ACC112 (cell line): ENCODE measurements around the gene CRX.
A peak's percentile ranks its signal among the peaks of the same experiment; 100 is the strongest.
"Not testable (repeated sequence)": the region's sequence is repeated elsewhere in the genome, so short reads cannot be mapped to it uniquely, and the experiment has no call there.

Source experiments
- H2AFZ ChIP-seq: fragments of 200-600 bp; sonication (generic); one replicate; pipeline ENCODE4 v1.6.0; 2017; ENCODE audit warnings: antibody characterized with exemption, low read length; ENCODE audit not compliant: unreplicated experiment
- H3K27ac ChIP-seq: fragments of 200-600 bp; sonication (generic); 2 replicates; pipeline ENCODE4 v1.5.1; 2014; ENCODE audit warnings: low read depth, mild to moderate bottlenecking, antibody characterized with exemption, low read length, moderate library complexity
- H3K27me3 ChIP-seq: fragments of 200-600 bp; sonication (generic); 2 replicates; pipeline ENCODE4 v1.6.1; 2014; ENCODE audit warnings: mild to moderate bottlenecking, antibody characterized with exemption, low read length, moderate library complexity, mixed read lengths; ENCODE audit not compliant: insufficient read depth
- H3K36me3 ChIP-seq: fragments of 200-600 bp; sonication (generic); 2 replicates; pipeline ENCODE4 v1.6.1; 2016; ENCODE audit warnings: mild to moderate bottlenecking, antibody characterized with exemption, low read length, moderate library complexity, mixed read lengths; ENCODE audit not compliant: insufficient read depth
- H3K4me1 ChIP-seq: fragments of 200-600 bp; sonication (generic); one replicate; pipeline ENCODE4 v1.6.1; 2016; ENCODE audit warnings: low read length, mixed read lengths; ENCODE audit not compliant: insufficient read depth, unreplicated experiment, control insufficient read depth
- H3K4me3 ChIP-seq: fragments of 200-600 bp; sonication (generic); 2 replicates; pipeline ENCODE4 v1.5.1; 2014; ENCODE audit warnings: mild to moderate bottlenecking, low read depth, low read length
- H3K79me2 ChIP-seq: fragments of 200-600 bp; sonication (generic); one replicate; pipeline ENCODE4 v1.6.0; 2016; ENCODE audit warnings: low read length; ENCODE audit not compliant: control insufficient read depth, unreplicated experiment, insufficient read depth

CRX gene

GRCh38 chr19:47821460-47822020 is at the start of gene CRX:
Gene CRX, plus strand, starts transcription at chr19:47821937. Its CDS starts 12,507 bp downstream, at chr19:47834444.
- Histone ChIP-seq H3K4me3 (no peak within 1 kb of the TSS), H2AFZ (no peak within 1 kb of the TSS), H3K4me1 (no peaks in the 10 kb centered on the region), H3K79me2 (no peaks in the 10 kb centered on the region), H3K27me3 (peaks cover 24% of the 10 kb centered on the region; the same call in 1 of the 2 replicates), H3K36me3 (no peaks in the 10 kb centered on the region), H3K27ac (no peak within 1 kb of the TSS)

DNA sequence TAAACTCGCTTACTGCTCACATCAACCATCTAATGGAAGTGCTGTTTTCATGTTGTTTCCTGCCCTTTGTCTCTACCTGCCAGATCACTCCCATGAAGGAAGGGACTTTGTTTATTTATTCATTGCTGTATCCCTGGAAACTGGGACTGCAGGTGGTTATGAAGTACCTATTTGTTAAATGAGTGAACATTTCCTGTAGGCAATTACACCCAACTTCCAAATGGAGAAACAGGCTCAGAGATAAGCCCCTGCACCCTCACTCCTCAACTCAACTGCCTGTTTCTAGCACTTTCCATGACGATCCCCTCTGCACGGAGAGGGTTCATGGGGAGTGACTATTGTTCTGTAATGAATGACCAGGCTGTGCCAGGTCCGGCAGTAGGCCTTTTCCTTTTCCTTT is 45.2 kb upstream of the CRX start:
- Histone ChIP-seq H3K4me3 (no peak overlapping the region), H2AFZ (no peak overlapping the region), H3K27me3 (no peaks in the 10 kb centered on the region), H3K4me1 (peaks cover 4% of the 10 kb centered on the region), H3K36me3 (no peaks in the 10 kb centered on the region), H3K27ac (no peak overlapping the region), H3K79me2 (peaks cover 20% of the 10 kb centered on the region)

DNA sequence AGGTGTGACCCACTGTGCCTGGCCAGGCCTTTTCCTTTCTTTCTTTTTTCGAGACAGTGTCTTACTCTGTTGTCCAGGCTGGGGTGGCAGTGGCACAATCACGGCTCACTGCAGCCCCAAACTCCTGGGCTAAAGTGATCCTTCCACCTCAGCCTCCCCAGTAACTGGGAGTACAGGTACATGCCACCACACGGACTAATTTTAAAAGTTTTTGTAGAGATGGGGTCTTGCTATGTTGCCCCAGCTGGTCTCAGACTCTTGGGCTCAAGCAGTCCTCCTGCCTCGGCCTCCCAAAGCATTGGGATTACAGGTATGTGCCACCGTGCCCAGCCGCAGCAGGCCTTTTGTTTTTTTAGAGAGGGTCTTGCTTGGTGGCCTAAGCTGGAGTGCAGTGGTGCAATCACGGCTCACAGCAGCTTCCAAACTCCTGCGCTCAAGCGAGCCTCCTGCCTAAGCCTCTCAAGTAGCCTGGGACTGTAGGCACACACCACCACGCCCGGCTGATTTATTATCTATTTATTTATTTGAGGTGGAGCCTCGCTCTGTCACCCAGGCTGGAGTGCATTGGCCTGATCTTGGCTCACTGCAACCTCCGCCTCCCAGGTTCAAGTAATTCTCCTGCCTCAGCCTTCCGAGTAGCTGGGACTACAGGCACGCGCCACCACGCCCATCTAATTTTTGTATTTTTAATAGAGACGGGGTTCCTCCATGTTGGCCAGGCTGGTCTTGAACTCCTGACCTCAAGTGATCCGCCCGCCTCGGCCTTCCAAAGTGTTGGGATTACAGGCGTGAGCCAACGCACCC is 44.3 kb upstream of the CRX start:
- Histone ChIP-seq H2AFZ (peak overlapping the region; percentile 91), H3K79me2 (peaks cover 20% of the 10 kb centered on the region), H3K4me3 (peak overlapping the region; percentile 97)
- not testable (repeated sequence) for H3K27ac ChIP-seq, H3K4me1 ChIP-seq, H3K36me3 ChIP-seq, H3K27me3 ChIP-seq

DNA sequence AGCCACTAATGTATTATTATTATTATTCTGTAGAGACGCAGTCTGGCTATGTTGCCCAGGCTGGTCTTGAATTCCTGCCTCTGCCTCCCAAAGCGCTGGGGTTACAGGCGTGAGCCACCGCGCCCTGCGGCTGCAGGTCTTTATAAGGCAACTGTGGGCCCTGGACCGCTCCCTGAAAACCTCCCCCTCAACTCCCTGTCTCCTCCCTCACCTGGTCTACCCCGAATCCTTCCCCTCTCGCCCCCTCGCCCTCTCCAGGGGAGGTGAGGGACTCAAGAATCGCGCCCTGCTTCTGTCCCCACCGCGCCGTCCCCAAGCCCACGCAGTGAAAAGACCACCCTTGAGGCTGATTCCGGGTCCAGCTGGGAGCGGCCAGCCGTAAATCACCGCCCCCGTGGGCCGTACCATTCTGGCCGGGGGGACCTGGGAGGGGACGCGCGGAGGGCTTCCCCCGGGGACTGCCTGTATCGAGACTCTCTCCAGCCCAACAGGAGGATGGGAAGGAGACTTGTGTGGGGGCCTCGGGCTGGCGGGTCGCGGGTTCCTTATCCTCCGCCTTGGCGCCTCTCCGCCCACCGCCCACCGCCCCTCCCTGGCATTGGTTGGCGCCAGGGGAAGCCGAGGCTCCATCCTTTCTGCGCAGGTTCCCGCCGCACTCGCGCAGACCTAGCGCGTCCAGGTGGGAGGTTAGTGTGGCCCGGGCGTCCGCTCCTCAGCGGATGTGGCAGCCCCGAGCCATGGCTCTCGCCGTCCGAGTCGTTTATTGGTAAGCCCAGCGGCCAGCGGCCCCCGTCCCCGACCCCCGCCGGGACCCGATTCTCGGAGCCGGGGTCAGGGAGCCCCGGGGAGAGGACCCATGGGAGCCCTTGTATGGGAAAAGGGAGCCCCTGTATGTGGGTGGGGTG is 43.4 kb upstream of the CRX start, which contains the start of gene SELENOW:
SELENOW (plus strand) TSS at position 655 of the 905 bp plus-strand sequence; CDS start at position 738, 83 bp downstream.
- Histone ChIP-seq H3K79me2 (peaks cover 20% of the 10 kb centered on the region), H3K4me1 (peaks cover 4% of the 10 kb centered on the region), H2AFZ (peak within 1 kb of the TSS; percentile 91), H3K36me3 (no peaks in the 10 kb centered on the region), H3K27me3 (no peaks in the 10 kb centered on the region), H3K4me3 (peak within 1 kb of the TSS; percentile 97), H3K27ac (peak within 1 kb of the TSS; percentile 68)

GRCh38 chr19:47778954-47779351 is 42.8 kb upstream of the CRX start:
- H3K4me3 ChIP-seq: peak overlapping the region; percentile 97
- no peak overlapping the region for H2AFZ ChIP-seq
- H3K79me2 ChIP-seq: peaks cover 20% of the 10 kb centered on the region
- H3K27me3 ChIP-seq: no peaks in the 10 kb centered on the region
- no peaks in the 10 kb centered on the region for H3K36me3 ChIP-seq
- H3K4me1 ChIP-seq: peaks cover 4% of the 10 kb centered on the region
- H3K27ac ChIP-seq: no peak overlapping the region

- no peak overlapping the region for H2AFZ ChIP-seq
- peaks cover 20% of the 10 kb centered on the region for H3K79me2 ChIP-seq
- H3K27me3 ChIP-seq: no peaks in the 10 kb centered on the region
- no peak overlapping the region for H3K27ac ChIP-seq
- no peaks in the 10 kb centered on the region for H3K36me3 ChIP-seq
- peak overlapping the region; percentile 97 for H3K4me3 ChIP-seq
- peaks cover 4% of the 10 kb centered on the region for H3K4me1 ChIP-seq
These were observed 42.1 kb upstream of the CRX start for GRCh38 chr19:47779524-47780214.

DNA sequence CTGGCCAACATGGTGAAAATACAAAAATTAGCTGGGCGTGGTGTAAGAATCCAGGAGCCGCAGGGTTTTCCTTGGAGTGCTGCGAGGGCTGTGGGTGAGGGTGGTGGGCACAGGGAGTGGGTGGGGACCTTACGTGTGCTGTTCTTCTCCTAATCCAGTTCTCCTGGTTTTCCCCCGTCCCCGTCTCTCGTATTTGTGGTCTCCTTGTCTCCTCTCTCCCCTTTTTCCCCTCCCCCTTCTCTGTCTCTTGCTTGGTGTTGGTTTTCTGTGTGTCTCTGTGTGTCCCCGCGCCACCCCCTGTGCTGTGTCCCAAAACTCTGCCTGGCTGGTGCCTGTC is 41.6 kb upstream of the CRX start:
- H3K4me3 ChIP-seq: peak overlapping the region; percentile 97
- peaks cover 4% of the 10 kb centered on the region for H3K4me1 ChIP-seq
- no peak overlapping the region for H3K27ac ChIP-seq
- no peaks in the 10 kb centered on the region for H3K36me3 ChIP-seq
- H3K27me3 ChIP-seq: no peaks in the 10 kb centered on the region
- no peak overlapping the region for H2AFZ ChIP-seq
- H3K79me2 ChIP-seq: peaks cover 20% of the 10 kb centered on the region

DNA sequence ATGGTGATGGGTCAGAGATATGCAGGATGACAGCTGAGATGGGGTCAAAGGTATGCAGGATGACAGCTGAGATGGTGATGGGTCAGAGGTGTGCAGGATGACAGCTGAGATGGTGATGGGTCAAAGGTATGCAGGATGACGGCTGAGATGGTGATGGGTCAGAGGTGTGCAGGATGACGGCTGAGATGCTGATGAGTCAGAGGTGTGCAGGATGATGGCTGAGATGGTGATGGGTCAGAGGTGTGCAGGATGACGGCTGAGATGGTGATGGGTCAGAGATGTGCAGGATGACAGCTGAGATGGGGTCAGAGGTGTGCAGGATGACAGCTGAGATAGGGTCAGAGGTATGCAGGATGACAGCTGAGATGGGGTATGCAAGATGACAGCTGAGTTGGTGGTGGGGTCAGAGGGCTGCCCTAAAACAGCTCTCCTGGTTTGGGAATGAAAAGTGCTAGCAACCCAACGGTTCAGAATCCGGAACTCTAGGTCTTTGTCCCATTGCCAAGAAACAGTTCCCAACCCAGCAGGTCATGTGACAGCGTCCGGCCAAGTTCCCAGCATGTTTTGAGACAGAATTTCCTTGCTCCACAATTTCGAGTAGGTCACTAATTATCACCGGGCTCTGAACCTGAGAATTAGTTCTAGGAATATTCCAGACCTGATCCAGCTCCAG is 40.0 kb upstream of the CRX start:
- H3K79me2 ChIP-seq: peaks cover 20% of the 10 kb centered on the region
- no peak overlapping the region for H2AFZ ChIP-seq
- H3K36me3 ChIP-seq: no peaks in the 10 kb centered on the region
- peaks cover 4% of the 10 kb centered on the region for H3K4me1 ChIP-seq
- H3K4me3 ChIP-seq: no peak overlapping the region
- no peaks in the 10 kb centered on the region for H3K27me3 ChIP-seq
- no peak overlapping the region for H3K27ac ChIP-seq

DNA sequence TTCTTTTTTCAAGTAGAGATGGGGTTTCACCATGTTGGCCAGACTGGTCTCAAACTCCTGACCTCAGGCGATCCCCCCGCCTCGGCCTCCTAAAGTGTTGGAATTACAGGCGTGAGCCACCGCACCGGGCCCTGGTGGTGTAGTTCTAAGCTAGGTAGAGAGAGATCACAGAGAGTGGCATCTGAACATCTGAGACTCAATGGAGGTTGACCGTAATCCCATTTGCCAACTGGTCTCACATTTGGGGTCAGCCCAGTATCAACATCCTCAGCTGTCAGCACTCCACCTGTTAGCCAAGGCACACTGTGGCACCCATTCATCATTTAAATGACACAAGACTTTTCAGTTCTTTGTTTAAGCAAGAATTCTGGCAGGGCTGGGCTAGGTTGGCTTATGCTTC is 35.2 kb upstream of the CRX start:
- no peaks in the 10 kb centered on the region for H3K36me3 ChIP-seq
- H3K27me3 ChIP-seq: no peaks in the 10 kb centered on the region
- H3K4me3 ChIP-seq: no peak overlapping the region
- no peaks in the 10 kb centered on the region for H3K4me1 ChIP-seq
- no peak overlapping the region for H2AFZ ChIP-seq
- H3K27ac ChIP-seq: no peak overlapping the region
- no peaks in the 10 kb centered on the region for H3K79me2 ChIP-seq

GRCh38 chr19:47787307-47787706 is 34.4 kb upstream of the CRX start:
- H2AFZ ChIP-seq, H3K79me2 ChIP-seq, H3K36me3 ChIP-seq, H3K27ac ChIP-seq, H3K4me1 ChIP-seq, H3K4me3 ChIP-seq, H3K27me3 ChIP-seq: not testable (repeated sequence)
